Lower leg skin (tissue), 3 donors: ENCODE data around the gene GPR55.

Experiments
- POLR2A ChIP-seq, 2 donors: fragments of 450-650 bp; IDR thresholded peaks; one replicate each; pipeline ENCODE4 v1.6.1; 2016 to 2017; ENCODE audit warnings: antibody characterized with exemption in 2 of 2, mild to moderate bottlenecking in 1 of 2, moderate library complexity in 1 of 2
- TF ChIP-seq, protein P1 (sequence below), 3 donors: fragments of 450-650 bp; IDR thresholded peaks; one replicate each; pipeline ENCODE4 v1.5.1; 2016; ENCODE audit warnings: antibody characterized with exemption in 3 of 3, mild to moderate bottlenecking in 3 of 3, moderate library complexity in 2 of 3

DNA sequence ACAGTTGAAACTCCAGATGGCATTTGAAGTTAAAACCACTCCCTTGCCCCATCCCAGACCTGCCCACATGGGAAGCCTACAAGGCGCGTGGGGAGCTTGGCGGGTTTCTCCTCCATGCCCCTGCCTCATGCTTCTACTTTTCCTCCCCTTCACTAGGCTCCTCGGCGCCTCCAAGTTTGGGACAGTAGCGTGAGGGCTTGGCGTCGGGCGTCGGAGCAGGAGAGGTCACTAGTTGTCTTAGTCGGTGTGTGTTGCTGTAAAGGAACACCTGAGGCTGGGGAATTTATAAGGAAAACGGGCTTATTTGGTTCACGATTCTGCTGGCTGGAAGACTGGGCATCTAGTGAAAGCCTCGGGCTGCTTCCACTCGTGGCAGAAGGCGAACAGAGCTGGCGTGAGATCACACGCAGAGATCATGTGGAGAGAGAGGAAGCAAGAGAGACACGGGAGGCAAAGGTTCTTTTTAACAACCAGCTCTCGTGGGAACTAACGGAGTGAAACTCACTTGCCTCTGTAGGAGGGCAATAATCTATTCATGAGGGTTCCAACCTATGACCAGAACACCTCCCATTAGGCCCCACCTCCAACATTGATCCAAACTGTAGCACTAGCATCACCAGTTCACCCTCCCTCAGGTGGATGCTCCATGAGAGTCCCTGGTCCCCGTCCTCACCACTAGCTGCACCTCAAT, 35.0 kb downstream of the GPR55 start:
- TF ChIP-seq, protein P1, sequence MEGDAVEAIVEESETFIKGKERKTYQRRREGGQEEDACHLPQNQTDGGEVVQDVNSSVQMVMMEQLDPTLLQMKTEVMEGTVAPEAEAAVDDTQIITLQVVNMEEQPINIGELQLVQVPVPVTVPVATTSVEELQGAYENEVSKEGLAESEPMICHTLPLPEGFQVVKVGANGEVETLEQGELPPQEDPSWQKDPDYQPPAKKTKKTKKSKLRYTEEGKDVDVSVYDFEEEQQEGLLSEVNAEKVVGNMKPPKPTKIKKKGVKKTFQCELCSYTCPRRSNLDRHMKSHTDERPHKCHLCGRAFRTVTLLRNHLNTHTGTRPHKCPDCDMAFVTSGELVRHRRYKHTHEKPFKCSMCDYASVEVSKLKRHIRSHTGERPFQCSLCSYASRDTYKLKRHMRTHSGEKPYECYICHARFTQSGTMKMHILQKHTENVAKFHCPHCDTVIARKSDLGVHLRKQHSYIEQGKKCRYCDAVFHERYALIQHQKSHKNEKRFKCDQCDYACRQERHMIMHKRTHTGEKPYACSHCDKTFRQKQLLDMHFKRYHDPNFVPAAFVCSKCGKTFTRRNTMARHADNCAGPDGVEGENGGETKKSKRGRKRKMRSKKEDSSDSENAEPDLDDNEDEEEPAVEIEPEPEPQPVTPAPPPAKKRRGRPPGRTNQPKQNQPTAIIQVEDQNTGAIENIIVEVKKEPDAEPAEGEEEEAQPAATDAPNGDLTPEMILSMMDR (IDR thresholded peaks at IDR 0.05), result no peak
- TF ChIP-seq POLR2A (IDR thresholded peaks at IDR 0.05), result no peak
